ENCODE measurements around the gene CASK.

The CASK gene

DNA sequence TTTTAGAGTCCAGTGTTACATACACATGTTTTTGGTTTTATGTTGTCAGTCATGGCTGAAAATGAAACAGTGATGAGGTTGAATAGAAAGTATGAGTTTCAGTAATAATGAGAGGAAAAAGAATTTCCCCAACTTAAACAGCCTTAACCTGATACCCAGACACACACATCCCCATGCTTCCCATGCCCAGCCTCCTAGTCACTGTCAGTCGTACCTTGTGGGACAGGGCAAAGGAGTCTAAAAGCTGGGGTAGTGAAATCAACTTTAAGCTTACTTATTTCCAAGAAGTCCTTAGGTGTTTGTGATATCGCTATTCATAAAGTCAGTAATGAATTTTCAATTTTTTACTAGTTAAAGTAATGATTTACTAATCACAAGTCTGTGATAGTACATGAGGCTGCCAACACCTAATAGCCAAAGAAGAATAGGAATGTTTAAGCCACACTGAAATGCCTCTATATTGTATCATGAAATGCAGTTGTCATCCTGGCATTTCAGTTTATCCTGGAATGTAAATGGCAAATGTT is 258.9 kb downstream of the CASK start:
- TF ChIP-seq EZH2 (IDR thresholded peaks at IDR 0.05; ENCODE audit: borderline replicate concordance, low read depth, low read length, severe bottlenecking) = no peak
- H3K4me1 ChIP-seq (ENCODE audit: insufficient read depth, low read length) = no peaks in the 10 kb centered on the region
- H3K36me3 ChIP-seq (ENCODE audit: insufficient read depth, low read length) = peaks cover 43% of the 10 kb centered on the region
- H2AFZ ChIP-seq (ENCODE audit: low read depth, low read length) = no peak overlapping the region
- DNase-seq = no peak
- H3K79me2 ChIP-seq (ENCODE audit: insufficient read depth, low read length) = no peaks in the 10 kb centered on the region
- H3K27ac ChIP-seq (ENCODE audit: low read length) = no peak overlapping the region
- H3K4me2 ChIP-seq (ENCODE audit: insufficient read depth, low read length) = no peak overlapping the region
- H3K9ac ChIP-seq (ENCODE audit: low read depth, low read length) = no peak overlapping the region
- ATAC-seq (ENCODE audit: insufficient read depth, low read depth) = no peak
- H3K9me3 ChIP-seq (ENCODE audit: insufficient read depth, low read length, severe bottlenecking) = no peaks in the 10 kb centered on the region
- H4K20me1 ChIP-seq (ENCODE audit: insufficient read depth, low read length) = no peaks in the 10 kb centered on the region
- H3K27me3 ChIP-seq (ENCODE audit: insufficient read depth, low read length, poor library complexity) = no peaks in the 10 kb centered on the region
- H3K4me3 ChIP-seq (ENCODE audit: low read depth in 1 of 2, low read length in 2 of 2) = no peak overlapping the region

DNA sequence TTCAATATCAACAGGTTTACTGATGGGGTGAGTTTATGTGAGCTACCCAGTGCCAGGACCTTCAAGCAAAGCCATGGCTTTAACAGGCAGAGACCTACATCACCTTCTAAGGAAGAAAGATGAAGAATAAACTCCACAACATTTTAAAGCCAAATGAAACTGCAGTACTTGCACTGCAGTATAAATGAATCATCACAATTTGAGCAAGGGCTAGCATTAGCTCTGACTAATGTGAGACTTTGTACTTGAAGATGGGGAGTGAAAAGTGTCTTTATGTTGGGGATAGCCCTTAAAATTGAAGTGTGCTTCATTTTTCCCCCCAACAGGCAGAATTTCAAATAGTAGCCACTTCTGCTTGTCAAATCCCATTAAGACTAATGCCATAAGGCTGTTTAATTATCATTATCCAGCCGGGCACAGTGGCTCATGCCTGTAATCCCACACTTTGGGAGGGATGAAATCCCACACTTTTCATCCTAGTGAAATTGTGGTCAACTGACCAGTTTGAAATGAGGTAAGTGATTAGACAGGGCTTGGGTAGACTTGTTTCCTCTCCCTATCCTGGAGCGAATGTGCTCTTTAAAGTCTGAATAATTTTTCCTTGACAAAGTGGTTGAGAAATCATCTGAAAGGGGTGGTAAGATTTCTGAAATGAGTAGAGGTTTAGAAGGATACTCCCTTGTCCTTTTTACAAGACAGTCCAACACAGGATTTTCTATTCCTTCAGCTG is 261.8 kb downstream of the CASK start:
- no peak overlapping the region for H2AFZ ChIP-seq (ENCODE audit: low read depth, low read length)
- peaks cover 70% of the 10 kb centered on the region for H3K36me3 ChIP-seq (ENCODE audit: insufficient read depth, low read length)
- no peak overlapping the region for H3K9ac ChIP-seq (ENCODE audit: low read depth, low read length)
- H4K20me1 ChIP-seq (ENCODE audit: insufficient read depth, low read length) = no peaks in the 10 kb centered on the region
- no peak for DNase-seq
- no peak overlapping the region for H3K4me3 ChIP-seq (ENCODE audit: low read depth in 1 of 2, low read length in 2 of 2)
- no peak for ATAC-seq (ENCODE audit: insufficient read depth, low read depth)
- no peaks in the 10 kb centered on the region for H3K9me3 ChIP-seq (ENCODE audit: insufficient read depth, low read length, severe bottlenecking)
- no peaks in the 10 kb centered on the region for H3K79me2 ChIP-seq (ENCODE audit: insufficient read depth, low read length)
- no peaks in the 10 kb centered on the region for H3K27me3 ChIP-seq (ENCODE audit: insufficient read depth, low read length, poor library complexity)
- H3K4me1 ChIP-seq (ENCODE audit: insufficient read depth, low read length) = no peaks in the 10 kb centered on the region
- no peak overlapping the region for H3K27ac ChIP-seq (ENCODE audit: low read length)
- TF ChIP-seq EZH2 (IDR thresholded peaks at IDR 0.05; ENCODE audit: borderline replicate concordance, low read depth, low read length, severe bottlenecking) = no peak
- TF ChIP-seq, protein P1, sequence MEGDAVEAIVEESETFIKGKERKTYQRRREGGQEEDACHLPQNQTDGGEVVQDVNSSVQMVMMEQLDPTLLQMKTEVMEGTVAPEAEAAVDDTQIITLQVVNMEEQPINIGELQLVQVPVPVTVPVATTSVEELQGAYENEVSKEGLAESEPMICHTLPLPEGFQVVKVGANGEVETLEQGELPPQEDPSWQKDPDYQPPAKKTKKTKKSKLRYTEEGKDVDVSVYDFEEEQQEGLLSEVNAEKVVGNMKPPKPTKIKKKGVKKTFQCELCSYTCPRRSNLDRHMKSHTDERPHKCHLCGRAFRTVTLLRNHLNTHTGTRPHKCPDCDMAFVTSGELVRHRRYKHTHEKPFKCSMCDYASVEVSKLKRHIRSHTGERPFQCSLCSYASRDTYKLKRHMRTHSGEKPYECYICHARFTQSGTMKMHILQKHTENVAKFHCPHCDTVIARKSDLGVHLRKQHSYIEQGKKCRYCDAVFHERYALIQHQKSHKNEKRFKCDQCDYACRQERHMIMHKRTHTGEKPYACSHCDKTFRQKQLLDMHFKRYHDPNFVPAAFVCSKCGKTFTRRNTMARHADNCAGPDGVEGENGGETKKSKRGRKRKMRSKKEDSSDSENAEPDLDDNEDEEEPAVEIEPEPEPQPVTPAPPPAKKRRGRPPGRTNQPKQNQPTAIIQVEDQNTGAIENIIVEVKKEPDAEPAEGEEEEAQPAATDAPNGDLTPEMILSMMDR (IDR thresholded peaks at IDR 0.05; ENCODE audit: borderline replicate concordance, extremely low read depth, low read length, poor library complexity, severe bottlenecking) = no peak
- no peak overlapping the region for H3K4me2 ChIP-seq (ENCODE audit: insufficient read depth, low read length)

DNA sequence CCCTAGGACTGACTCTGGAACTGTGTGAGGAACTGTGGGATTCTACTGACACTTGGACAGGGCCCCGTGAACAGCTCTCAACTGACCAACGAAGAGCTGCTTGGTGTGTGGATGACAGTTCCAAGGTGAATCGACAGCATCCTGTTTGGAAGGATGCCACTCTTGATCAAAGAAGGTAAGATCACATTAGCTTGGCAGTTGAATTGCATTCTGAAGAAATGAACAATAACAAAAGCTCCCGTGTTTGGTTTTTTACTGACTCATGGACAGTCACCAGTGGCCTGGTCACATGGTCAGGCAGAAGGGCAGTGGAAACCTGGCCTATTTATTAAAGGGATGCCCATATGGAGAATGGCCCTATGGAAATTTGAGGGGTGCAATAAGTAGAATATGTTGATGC is 267.7 kb downstream of the CASK start:
- H4K20me1 ChIP-seq (ENCODE audit: insufficient read depth, low read length) = no peaks in the 10 kb centered on the region
- ATAC-seq (ENCODE audit: insufficient read depth, low read depth) (no peak), DNase-seq (no peak)
- H3K36me3 ChIP-seq (ENCODE audit: insufficient read depth, low read length) = peaks cover 91% of the 10 kb centered on the region
- no peak overlapping the region for H3K4me3 ChIP-seq (ENCODE audit: low read depth in 1 of 2, low read length in 2 of 2)
- TF ChIP-seq, protein P1 (IDR thresholded peaks at IDR 0.05; ENCODE audit: borderline replicate concordance, extremely low read depth, low read length, poor library complexity, severe bottlenecking) = no peak
- TF ChIP-seq EZH2 (IDR thresholded peaks at IDR 0.05; ENCODE audit: borderline replicate concordance, low read depth, low read length, severe bottlenecking) = no peak
- H3K27me3 ChIP-seq (ENCODE audit: insufficient read depth, low read length, poor library complexity) = no peaks in the 10 kb centered on the region
- H2AFZ ChIP-seq (ENCODE audit: low read depth, low read length) = no peak overlapping the region
- H3K27ac ChIP-seq (ENCODE audit: low read length) = no peak overlapping the region
- no peaks in the 10 kb centered on the region for H3K9me3 ChIP-seq (ENCODE audit: insufficient read depth, low read length, severe bottlenecking)
- no peak overlapping the region for H3K9ac ChIP-seq (ENCODE audit: low read depth, low read length)
- H3K4me1 ChIP-seq (ENCODE audit: insufficient read depth, low read length) = no peaks in the 10 kb centered on the region
- H3K79me2 ChIP-seq (ENCODE audit: insufficient read depth, low read length) = no peaks in the 10 kb centered on the region
- H3K4me2 ChIP-seq (ENCODE audit: insufficient read depth, low read length) = no peak overlapping the region

DNA sequence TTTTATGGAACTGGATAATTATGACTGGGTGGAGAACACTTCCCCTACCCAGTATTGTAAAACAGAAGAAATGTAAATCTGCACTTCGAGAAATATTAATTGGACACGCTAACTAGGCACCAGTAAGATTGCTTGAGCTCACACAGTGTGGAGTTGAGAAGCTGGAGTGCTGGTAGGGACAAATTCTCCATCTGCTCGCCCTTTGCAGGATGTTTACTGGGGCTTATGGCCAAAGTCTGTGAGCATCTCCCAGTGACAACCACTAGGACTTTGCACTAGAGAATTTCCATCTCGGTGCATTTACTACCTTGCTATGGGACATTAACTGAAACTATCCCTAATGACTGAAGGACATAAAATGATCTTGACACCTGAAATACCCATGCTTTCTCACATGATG is 268.3 kb downstream of the CASK start:
- Histone ChIP-seq H3K9me3 (ENCODE audit: insufficient read depth, low read length, severe bottlenecking) (no peaks in the 10 kb centered on the region), H3K36me3 (ENCODE audit: insufficient read depth, low read length) (peaks cover 90% of the 10 kb centered on the region), H3K4me3 (ENCODE audit: low read depth in 1 of 2, low read length in 2 of 2) (no peak overlapping the region), H4K20me1 (ENCODE audit: insufficient read depth, low read length) (no peaks in the 10 kb centered on the region), H3K9ac (ENCODE audit: low read depth, low read length) (no peak overlapping the region), H3K4me1 (ENCODE audit: insufficient read depth, low read length) (no peaks in the 10 kb centered on the region), H3K79me2 (ENCODE audit: insufficient read depth, low read length) (no peaks in the 10 kb centered on the region), H3K4me2 (ENCODE audit: insufficient read depth, low read length) (no peak overlapping the region), H3K27me3 (ENCODE audit: insufficient read depth, low read length, poor library complexity) (no peaks in the 10 kb centered on the region), H3K27ac (ENCODE audit: low read length) (no peak overlapping the region), H2AFZ (ENCODE audit: low read depth, low read length) (no peak overlapping the region)
- DNase-seq (no peak), ATAC-seq (ENCODE audit: insufficient read depth, low read depth) (no peak)
- TF ChIP-seq, protein P1 (IDR thresholded peaks at IDR 0.05; ENCODE audit: borderline replicate concordance, extremely low read depth, low read length, poor library complexity, severe bottlenecking) = no peak
- TF ChIP-seq EZH2 (IDR thresholded peaks at IDR 0.05; ENCODE audit: borderline replicate concordance, low read depth, low read length, severe bottlenecking) = no peak

Measured in DND-41 (cell line).